GM10847 (cell line): Measurements from ENCODE around the gene TMEM214.

Source experiments
- POLR2A ChIP-seq: IDR thresholded peaks from 2 replicates; pipeline ENCODE4 v1.6.1; 2011; ENCODE audit not compliant: insufficient read length; ENCODE audit errors: extremely low read depth

The TMEM214 gene

DNA sequence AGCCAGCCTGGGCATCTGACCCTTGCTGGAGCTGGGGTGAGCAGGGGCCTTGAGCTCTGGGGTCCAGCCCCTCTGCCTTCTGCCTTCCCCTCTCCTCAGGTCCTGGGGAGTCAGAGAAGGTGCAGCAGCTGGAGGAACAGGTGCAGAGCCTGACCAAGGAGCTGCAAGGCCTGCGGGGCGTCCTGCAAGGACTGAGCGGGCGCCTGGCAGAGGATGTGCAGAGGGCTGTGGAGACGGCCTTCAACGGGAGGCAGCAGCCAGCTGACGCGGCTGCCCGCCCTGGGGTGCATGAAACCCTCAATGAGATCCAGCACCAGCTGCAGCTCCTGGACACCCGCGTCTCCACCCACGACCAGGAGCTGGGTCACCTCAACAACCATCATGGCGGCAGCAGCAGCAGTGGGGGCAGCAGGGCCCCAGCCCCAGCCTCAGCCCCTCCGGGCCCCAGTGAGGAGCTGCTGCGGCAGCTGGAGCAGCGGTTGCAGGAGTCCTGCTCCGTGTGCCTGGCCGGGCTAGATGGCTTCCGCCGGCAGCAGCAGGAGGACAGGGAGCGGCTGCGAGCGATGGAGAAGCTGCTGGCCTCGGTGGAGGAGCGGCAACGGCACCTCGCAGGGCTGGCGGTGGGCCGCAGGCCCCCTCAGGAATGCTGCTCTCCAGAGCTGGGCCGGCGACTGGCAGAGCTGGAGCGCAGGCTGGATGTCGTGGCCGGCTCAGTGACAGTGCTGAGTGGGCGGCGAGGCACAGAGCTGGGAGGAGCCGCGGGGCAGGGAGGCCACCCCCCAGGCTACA is 49.4 kb downstream of the TMEM214 start:
- TF ChIP-seq POLR2A, result no peak

DNA sequence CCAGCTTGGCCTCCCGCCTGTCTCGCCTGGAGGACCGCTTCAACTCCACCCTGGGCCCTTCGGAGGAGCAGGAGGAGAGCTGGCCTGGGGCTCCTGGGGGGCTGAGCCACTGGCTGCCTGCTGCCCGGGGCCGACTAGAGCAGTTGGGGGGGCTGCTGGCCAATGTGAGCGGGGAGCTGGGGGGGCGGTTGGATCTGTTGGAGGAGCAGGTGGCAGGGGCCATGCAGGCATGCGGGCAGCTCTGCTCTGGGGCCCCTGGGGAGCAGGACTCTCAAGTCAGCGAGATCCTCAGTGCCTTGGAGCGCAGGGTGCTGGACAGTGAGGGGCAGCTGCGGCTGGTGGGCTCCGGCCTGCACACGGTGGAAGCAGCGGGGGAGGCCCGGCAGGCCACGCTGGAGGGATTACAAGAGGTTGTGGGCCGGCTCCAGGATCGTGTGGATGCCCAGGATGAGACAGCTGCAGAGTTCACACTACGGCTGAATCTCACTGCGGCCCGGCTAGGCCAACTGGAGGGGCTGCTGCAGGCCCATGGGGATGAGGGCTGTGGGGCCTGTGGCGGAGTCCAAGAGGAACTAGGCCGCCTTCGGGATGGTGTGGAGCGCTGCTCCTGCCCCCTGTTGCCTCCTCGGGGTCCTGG is 50.1 kb downstream of the TMEM214 start:
- no peak for TF ChIP-seq POLR2A

- TF ChIP-seq POLR2A, result no peak
Measured at GRCh38 chr2:27083410-27084296, 50.9 kb downstream of the TMEM214 start.

- no peak for TF ChIP-seq POLR2A
Measured at GRCh38 chr2:27084297-27085061, 51.7 kb downstream of the TMEM214 start.

DNA sequence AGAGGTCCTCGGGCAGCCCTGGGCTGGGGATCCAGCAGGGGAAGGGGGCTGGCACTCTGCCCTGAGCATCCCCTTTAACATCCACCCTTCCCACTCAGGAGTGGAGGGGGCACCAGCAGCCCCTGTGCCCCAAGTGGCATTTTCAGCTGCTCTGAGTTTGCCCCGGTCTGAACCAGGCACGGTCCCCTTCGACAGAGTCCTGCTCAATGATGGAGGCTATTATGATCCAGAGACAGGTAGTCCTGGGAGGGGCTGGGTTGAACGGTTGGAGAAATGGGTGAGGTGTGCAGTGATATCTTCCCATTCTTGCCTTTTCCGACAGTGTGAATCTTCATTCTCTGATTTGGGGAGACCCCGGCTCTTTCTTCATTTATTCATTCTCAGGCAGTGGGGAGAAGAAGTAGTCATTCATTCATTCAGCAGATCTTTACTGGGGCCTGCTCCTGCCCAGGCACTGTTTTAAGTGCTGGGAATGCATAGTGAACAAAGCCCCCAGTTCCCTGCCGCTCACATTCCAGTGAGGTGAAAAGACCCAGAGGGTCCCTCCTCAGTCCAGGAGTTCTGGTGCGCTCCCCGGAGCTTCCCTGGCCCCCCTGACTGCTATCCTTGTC is 52.4 kb downstream of the TMEM214 start:
- no peak for TF ChIP-seq POLR2A

DNA sequence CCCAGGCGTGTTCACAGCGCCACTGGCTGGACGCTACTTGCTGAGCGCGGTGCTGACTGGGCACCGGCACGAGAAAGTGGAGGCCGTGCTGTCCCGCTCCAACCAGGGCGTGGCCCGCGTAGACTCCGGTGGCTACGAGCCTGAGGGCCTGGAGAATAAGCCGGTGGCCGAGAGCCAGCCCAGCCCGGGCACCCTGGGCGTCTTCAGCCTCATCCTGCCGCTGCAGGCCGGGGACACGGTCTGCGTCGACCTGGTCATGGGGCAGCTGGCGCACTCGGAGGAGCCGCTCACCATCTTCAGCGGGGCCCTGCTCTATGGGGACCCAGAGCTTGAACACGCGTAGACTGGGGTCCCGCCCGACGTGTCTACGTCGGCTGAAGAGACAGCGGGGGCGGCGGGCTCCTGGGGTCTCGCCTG is 52.9 kb downstream of the TMEM214 start:
- no peak for TF ChIP-seq POLR2A

GRCh38 chr2:27086090-27086723 is 53.4 kb downstream of the TMEM214 start:
- TF ChIP-seq POLR2A, result peak; percentile 48

- no peak for TF ChIP-seq POLR2A
Measured at GRCh38 chr2:27086724-27087593, 54.2 kb downstream of the TMEM214 start, which contains the start of gene KHK. Gene KHK (plus strand): TSS chr2:27086772. CDS start chr2:27087260, 488 bp downstream.

DNA sequence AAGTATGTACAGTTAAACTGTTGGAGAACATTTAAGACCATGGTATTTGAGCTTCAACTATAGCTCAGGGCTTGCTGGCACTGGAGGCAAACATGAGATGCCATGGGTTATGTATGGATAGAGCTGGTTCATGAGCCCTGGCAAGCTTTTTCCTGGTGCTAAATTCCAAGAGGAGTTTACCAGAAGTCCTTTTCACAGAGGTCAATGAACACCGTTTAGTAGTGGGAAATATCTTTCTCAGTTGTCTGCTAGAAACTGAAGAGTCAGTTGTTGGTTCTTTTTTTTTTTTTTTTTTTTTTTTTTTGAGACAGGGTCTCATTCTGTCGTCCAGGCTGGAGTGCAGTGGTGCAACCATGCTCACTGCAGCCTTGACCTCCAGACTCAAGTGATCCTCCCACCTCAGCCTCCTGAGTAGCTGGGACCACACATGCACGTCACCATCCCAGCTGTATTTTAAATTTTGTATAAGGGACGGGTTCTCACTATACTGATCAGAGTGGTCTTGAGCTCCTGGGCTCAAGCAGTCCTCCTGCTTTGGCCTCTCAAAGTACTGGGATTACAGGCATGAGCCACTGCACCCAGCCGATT is 55.2 kb downstream of the TMEM214 start:
- TF ChIP-seq POLR2A, result no peak

DNA sequence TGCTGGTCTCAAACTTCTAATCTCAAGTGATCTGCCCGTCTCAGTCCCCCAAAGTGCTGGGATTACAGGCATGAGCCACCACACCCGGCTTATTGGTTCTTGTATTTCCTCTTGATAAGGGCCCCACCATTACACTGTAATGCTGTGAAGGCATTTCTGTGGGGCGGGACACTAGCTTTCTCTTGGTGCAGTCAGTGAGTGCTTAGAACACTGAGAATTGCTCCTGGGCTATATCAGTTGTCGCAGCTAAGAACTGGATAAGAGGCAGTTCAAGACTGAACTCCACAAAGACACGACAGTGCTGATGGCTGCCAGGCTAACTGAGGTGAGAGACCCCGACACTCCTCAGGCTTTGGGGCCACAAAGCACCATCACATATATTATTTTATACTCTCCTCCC is 55.9 kb downstream of the TMEM214 start:
- TF ChIP-seq POLR2A, result no peak

DNA sequence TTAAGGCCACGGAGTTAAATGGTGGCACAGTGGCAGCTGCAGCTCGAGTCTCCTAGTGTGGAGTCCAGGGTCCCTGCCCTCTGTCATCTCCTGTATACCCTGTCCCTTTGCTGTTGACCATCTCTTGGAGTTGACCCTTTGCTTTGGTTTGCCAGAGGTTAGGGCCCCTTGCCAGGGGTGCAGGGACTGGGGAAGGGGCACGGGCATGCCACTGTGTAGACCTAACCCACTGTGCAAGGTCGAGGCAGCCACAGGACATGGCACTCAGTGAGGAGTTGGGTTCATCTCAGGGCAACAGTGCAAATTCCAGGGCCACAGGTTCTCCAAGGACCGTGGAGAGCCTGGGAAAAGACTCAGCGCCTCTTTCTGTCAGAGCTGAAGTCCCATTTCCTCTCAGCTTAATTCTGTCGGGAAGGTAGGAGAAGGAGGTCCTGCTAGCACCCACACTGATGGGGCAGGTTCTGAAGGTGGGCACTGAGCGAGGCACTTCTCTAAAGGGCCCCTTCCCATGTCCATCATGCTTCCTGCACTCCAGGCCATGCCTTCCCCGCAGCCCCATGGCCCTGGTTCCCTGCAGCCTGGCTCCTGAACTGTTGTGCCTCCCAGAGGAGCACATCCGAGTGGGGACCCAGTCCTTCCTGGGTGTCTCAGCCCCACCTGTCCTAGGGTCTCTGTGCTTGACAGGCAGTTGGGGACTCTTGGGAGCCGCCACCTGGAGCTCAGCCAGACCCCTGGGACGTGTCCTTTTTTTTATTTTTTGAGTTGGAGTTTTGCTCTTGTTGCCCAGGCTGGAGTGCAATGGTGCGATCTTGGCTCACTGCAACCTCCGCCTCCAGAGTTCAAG is 56.6 kb downstream of the TMEM214 start:
- no peak for TF ChIP-seq POLR2A
